NCI-H446 treated with DMSO at 0.1 percent for 48 hours (cell line): ENCODE data around the gene FAM83D.

Source experiments
- DNase-seq: peaks from one replicate; lab custom pipeline; 2025; lab: John Stamatoyannopoulos, UW

The FAM83D gene

GRCh38 chr20:38895098-38895949 lies 30.9 kb upstream of the FAM83D start:
- DNase-seq = no peak

- no peak for DNase-seq
These were observed 30.1 kb upstream of the FAM83D start for GRCh38 chr20:38896009-38896594.

- DNase-seq = no peak
These were observed 28.9 kb upstream of the FAM83D start for GRCh38 chr20:38897267-38897666.

GRCh38 chr20:38900606-38901005 lies 25.6 kb upstream of the FAM83D start:
- DNase-seq = no peak

- DNase-seq = no peak
These were observed 23.6 kb upstream of the FAM83D start for GRCh38 chr20:38902601-38903000.

- DNase-seq = no peak
These were observed 22.9 kb upstream of the FAM83D start for GRCh38 chr20:38903335-38903734.

GRCh38 chr20:38905375-38905774 lies 20.8 kb upstream of the FAM83D start:
- no peak for DNase-seq

GRCh38 chr20:38907918-38908677 lies 18.1 kb upstream of the FAM83D start:
- no peak for DNase-seq

GRCh38 chr20:38915355-38915754 lies 10.9 kb upstream of the FAM83D start:
- DNase-seq = no peak

GRCh38 chr20:38917657-38918056 lies 8.6 kb upstream of the FAM83D start:
- DNase-seq = no peak

- no peak for DNase-seq
These were observed 8.0 kb upstream of the FAM83D start for GRCh38 chr20:38918172-38918571.

GRCh38 chr20:38919683-38920082 lies 6.5 kb upstream of the FAM83D start:
- no peak for DNase-seq

- no peak for DNase-seq
These were observed 5.8 kb upstream of the FAM83D start for GRCh38 chr20:38920411-38920810.

- DNase-seq = no peak
These were observed 5.4 kb upstream of the FAM83D start for GRCh38 chr20:38920851-38921250.

GRCh38 chr20:38924718-38925117 lies 1.5 kb upstream of the FAM83D start:
- DNase-seq = no peak

- DNase-seq = no peak
These were observed 858 bp downstream of the FAM83D start for GRCh38 chr20:38926934-38927616.

GRCh38 chr20:38927902-38928578 lies 1.8 kb downstream of the FAM83D start:
- DNase-seq = no peak

GRCh38 chr20:38930242-38930569 lies 4.0 kb downstream of the FAM83D start:
- no peak for DNase-seq

GRCh38 chr20:38931984-38932383 lies 5.8 kb downstream of the FAM83D start:
- DNase-seq = no peak

- peak; percentile 18 for DNase-seq
These were observed 6.4 kb downstream of the FAM83D start for GRCh38 chr20:38932457-38933120.

GRCh38 chr20:38934530-38934929 lies 8.3 kb downstream of the FAM83D start:
- no peak for DNase-seq
